HG03432 (cell line): ENCODE data around the gene SF3B5.
"Not testable (repeated sequence)": the region's sequence is repeated elsewhere in the genome, so short reads cannot be mapped to it uniquely, and the experiment has no call there.

ENCODE experiments used
- ATAC-seq: cut with Tn5 transposase; IDR thresholded peaks from one replicate; pipeline ENCODE4 v1.9.1; 2021; ENCODE audit warnings: mild to moderate bottlenecking, moderate library complexity; ENCODE audit not compliant: unreplicated experiment

The SF3B5 gene

DNA sequence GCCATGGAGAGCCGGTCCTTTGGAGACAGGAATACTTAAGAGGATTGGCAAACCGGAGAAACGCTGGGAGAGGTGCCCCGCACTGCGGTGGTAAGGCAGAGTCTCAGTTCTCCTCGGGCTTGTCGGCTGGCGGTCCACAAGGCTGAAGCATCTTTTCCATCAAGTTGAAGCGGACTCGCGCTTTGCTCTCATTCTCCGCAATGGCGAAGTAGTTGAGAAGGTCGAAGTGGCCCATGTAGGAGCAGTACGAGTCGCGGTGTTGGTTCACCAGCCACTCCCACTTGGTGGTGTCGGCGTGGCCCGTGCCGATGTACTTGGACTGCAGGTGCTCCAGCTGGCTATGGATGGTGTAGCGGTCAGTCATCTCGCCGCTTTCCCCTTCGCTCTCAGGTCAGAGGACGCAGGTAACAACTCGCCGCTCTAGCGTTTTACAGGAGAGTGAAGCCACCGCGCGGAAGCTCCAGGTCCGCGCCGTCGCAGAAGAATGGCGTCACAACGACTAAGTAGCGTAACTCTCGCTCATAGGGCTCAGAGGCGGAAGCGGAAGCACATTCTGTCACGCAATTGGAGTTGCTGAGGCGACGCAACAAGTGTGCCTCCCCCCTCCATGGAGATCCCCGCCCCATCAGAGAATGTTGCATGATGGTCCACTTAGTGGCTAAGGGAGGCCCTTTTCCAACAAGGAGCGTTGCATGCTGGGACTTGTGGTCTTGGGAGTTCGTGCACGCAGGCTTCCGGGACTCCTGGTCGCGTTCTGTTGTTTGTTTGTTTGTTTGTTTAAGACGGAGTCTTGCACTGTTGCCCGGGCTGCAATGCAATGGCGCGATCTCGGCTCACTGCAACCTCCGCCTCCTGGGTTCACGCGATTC is at the start of gene SF3B5:
SF3B5 (minus strand) TSS at position 440 of the 869 bp plus-strand sequence; CDS start at position 364, 76 bp downstream.
- ATAC-seq: peak; percentile 95

DNA sequence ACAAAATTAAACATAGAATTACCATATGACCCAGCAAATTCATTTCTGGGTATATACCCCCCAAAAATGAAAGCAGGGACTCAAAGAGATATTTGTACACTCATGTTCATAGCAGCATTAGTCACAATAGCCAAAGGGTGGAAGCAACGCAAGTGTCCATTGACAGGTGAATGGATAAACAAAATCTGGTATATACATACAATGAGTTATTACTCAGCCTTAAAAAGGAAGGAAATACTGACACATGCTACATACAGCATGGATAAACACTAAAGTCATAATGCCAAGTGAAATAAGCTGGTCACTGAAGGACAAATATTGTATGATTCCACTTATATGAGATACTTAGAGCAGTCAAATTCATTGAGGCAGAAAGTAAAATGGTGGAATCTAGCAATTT is 49.6 kb upstream of the SF3B5 start:
- ATAC-seq: no peak

DNA sequence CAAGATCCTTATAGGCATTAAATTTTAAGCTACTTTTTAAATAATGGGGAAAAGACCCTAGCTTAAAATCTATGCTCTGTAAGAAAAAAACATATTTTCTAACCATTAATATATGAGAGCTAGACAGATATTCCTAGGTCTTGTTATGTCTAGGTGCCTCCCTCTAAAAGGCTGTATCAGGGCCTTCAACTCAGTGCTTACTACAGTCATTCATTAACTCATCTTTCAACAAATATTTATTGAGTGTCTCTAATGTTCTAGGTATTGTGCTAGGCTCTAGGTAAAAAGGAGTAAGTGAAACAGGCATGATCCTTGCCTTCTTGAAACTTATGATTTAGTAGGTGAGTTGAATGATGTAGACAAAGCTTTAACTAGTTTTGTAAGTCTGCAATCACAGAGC is 48.5 kb upstream of the SF3B5 start:
- no peak for ATAC-seq

DNA sequence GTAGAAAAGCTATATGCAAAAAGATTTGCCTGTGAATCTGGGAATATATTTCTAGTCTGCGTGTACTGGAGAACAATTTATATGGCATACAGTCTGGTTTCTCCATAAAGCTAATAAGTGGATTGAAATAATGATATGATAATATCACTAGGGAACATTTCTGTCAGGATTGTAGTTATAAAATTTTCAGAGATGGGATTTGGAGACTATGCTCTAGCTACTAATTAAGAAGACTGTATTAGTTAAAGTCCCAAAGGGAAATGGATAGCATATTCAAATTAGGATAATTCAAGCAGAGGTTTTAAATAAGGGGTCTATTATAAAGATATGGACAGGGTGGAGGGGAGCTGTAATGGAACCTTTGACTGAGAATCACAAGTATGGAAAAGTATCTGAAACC is 47.7 kb upstream of the SF3B5 start:
- no peak for ATAC-seq

DNA sequence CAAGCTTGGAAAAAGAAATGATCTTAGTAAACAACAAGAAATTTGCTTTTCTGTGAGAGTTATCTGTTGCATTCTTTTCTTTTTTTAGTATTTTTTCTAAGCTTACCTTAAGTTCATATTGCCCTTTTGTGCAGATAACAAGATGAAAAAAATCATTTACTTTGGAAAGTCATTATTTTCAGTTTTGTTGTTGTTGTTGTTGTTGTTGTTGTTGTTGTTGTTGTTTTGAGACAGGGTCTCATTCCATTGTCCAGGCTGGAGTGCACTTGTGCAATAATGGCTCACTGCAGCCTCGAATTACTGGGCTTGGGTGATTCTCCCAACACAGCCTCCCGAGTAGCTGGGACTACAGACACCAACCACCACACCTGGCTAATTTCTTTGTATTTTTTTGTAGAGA is 46.1 kb upstream of the SF3B5 start:
- ATAC-seq: no peak

DNA sequence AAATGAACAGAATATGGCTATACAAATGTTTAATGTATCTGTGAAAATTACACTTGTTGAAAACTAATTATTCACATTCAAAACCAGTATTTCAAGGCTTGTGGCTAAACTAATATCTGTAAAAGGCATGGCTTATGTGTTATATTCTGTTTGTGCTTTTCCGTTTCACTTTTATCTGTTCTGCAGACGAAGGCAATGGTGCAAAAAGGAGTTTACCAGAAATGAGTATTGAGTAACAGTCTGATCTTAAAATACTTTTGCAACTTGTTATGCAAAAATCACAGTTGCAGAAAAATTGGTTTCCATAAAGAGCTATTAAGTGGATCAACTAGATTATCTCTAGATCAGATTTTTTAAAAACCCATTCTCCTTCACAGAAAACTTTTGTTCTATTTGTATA is 45.5 kb upstream of the SF3B5 start:
- peak; percentile 87 for ATAC-seq

DNA sequence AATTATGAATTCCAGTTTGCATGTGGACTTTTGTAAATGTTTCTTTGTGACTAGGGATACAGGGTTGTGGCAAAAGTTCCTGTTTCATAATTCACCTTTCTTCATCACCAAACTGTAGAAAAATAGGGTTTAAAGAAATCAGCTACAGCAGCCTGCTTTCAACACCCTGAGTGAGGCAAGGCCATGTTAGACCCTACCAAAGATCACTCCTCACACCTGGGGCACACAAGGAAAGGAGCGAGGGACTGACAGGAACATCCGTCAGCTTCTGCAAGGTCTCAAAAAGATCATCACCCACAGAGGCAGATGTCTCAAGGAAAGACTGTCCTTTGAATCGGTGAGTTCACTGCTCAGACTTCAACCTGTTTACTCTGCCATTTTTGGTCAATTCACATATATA is 44.4 kb upstream of the SF3B5 start:
- ATAC-seq: no peak

DNA sequence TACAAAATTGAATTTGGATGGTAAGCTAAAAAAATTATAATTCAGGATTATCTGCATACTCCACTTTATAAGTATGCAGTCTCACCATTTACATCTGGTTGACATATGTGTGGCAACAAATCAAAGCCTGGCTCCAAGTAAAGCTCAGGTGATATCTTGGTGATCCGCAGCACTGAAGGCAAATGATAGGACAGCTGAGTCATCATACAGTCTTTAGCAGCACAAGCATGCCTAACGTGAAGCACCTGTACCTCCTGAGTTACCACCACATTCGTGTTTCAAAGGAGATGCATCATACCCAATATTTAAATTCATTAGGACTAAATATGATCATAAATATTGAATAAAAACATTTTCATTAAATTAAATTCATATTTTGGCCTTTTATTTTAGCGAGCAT is 43.2 kb upstream of the SF3B5 start:
- ATAC-seq: no peak

DNA sequence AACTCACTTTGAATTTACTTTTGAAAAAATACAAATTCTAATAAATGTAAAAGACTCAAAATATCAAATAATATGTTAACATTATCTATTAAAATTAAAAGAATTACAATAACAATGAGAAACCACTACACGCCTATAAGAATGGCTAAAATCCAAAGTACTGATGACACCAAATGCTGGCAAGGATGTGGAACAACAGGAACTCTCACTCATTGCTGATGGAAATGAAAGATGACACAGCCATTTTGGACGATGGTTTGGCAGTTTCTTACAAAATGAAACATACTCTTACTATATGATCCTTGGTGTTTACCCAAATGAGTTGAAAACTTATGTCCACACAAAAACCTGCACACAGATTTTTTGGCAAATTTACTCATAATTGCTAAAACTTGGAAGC is 39.4 kb upstream of the SF3B5 start:
- no peak for ATAC-seq

DNA sequence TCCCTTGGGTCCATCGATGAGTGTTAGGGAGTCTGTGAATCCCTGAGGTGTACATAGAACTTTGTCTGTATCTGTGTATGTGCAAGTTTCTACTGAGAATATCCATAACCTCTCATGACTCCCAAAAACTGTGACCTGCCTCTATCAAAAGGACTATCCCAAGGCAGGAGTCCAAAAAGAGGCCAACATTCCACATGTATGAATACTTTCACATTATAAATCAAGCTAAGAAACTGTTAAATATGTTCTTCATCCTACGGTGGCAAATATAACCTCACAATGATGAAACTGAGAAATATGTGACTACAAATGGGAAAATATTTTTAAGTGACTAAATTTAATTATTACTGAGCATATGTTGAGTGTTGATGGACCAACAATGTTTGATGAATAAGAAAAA is 38.8 kb upstream of the SF3B5 start:
- no peak for ATAC-seq

DNA sequence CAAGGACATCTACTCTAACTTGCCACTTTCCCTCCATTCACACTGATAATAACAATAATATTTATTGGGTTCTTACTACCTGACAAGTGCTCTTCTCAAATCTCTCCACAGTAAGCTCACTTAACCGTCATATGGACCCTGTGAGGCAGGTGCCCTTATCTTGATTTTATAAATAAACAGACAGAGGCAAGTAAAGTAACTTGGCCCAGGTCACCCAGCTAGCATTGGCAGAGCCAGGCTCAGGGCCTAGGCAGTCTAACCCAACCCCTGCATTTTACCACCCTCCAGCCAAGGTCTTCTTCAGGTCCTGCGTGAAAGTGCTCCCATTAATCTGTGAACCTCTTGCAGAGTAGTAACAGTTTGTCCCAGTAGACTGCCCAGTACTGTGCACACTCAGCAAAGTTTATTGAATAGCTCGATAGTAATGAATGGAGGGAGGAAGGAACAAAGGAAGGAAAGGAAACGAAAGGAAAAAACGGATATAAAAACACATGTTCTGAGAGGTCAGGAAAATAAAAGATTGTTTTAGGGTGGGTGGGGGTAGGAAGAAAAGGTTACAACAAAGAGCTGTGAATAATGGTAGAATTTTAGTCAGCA is 38.0 kb upstream of the SF3B5 start:
- ATAC-seq: no peak

DNA sequence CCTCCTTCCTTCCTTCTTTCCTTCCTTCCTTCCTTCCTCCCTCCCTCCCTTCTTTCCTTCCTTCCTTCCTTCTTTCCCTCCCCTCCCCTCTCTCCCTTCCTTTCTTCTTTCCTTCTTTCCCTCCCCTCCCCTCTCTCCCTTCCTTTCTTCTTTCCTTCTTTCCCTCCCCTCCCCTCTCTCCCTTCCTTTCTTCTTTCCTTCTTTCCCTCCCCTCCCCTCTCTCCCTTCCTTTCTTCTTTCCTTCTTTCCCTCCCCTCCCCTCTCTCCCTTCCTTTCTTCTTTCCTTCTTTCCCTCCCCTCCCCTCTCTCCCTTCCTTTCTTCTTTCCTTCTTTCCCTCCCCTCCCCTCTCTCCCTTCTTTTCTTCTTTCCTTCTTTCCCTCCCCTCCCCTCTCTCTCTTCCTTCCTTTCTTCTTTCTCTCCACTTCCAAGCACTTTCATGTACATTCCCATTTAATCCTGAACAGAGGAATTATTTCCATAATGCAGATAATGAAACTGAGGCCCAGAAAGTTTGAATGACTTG is 36.9 kb upstream of the SF3B5 start:
- not testable (repeated sequence) for ATAC-seq

DNA sequence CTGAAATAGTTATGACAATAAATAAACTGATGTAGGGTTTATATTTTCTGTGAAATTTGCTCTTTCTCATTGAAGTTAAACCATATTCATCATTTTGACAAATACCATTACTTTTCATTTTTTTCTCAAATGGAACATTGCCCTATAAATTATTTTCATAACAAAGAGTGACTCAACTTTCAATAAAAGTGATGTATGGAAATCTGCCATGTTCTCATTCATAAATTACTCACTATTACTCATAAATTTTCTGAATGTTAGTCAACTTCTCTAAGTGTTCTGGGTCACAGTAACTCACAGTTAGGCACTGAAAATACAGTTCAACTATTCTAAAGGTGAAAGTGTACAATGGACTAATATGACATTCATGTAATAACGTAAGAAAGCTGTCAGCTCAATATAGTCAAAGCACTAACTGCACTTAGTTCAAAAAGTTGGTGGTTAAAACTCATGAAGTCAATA is 35.9 kb upstream of the SF3B5 start:
- peak; percentile 53 for ATAC-seq

DNA sequence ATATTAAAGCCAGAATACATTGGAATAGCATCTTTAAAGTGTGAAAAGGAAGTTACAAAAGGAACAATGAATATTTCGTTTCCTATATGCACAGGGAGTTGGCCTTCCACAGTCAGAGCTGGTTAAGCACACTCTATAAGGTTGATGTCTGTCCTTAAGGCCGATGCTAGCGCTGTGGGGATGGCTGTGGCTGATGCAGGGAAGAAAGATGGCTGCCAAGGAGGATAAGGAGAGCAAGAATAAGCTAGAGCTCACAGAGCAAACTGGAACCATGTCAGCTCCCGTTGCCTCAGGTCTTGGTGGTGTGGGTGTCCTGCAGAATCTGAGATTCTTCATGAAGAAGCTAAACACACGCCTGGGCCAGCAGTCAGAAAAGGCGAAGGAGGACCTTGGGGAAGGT is 34.1 kb upstream of the SF3B5 start:
- no peak for ATAC-seq

DNA sequence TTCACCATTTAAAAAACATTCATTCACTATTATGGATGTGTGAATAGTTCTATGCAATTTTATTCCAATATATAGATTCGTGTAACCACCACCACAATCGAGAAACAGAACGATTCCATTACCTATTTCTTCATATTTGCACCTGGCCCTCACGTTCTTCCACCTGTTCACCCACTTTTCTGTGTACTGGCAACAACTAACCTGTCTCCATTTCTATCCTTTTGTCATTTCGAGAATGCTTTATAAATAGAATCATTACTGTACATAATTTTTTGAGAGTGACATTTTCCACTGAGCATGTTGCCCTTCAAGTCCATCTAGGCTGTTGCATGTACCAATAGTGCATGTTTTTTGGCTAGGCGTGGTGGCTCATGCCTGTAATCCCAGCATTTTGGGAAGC is 31.7 kb upstream of the SF3B5 start:
- ATAC-seq: no peak

DNA sequence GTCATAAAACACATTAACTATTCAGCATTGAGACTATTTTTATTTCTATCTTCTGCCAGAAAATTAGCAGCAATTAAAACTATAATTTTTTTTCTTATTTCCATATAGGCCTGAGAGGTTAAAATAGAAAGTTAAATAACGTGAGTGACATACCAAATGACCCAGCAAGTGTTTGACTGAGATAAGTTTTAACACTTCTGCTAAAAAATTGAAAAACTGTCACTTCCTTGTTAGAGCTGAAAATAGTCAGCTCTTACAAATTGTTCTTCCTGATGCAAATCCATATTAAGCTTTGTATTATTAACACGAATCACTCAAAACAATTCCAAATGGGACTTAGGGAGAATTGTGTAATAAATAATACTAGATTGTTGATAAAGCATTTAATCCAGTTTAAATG is 28.5 kb upstream of the SF3B5 start:
- no peak for ATAC-seq

DNA sequence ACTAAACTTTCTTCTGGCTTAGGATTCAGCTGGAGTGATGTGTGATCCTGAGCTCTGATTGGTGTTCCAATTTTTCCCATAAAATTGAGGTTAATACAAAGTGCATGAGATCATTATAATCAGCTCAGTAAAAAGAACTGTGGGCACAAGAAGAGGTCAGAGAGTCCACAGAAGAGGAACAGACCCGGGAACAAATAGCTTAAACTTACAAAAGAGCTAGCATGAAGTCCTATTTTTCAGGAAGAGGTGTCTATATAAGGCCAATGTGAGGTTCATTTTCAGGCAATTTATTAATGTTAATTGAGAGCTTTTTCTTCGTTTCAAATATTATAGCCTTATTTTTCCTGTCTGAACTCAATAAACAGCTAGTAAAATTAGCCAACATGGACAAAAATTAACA is 28.0 kb upstream of the SF3B5 start:
- ATAC-seq: no peak

DNA sequence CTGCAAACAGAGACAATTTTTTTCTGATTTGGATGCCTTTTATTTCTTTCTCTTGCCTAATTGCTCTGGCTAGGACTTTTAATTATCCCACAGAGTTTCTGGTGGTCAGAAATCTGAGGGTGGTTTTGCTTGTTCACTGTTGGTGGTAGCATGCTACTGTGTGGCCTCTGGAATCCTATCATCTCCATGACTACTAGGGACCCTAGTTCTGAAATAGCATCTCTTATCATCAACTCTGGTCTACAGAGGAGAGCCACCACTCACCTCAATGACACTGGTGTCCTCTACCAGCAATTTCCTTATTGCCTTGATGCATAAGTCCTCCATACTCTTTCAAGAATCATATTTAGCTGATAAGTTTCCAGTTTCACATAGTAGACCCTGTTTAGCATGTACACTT is 27.5 kb upstream of the SF3B5 start:
- no peak for ATAC-seq

DNA sequence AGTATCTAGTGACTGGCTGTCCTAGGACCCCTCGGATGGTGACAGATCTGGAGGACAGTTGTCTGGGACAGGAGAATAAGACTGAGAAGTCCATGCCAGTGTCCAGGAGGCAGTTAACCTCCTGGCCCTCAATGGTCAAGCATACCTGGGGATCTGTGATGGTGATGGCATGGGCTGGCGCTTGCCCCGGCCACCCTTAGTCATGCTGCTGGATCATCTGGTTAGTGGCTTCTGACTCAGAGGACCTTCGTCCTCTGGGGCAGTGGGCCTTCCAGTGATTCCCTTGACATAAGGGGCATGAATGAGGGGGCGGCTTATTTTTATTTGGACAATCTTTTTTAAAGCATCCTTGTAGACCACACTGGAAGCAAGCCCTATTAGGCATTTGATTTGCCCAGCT is 24.0 kb upstream of the SF3B5 start:
- no peak for ATAC-seq

DNA sequence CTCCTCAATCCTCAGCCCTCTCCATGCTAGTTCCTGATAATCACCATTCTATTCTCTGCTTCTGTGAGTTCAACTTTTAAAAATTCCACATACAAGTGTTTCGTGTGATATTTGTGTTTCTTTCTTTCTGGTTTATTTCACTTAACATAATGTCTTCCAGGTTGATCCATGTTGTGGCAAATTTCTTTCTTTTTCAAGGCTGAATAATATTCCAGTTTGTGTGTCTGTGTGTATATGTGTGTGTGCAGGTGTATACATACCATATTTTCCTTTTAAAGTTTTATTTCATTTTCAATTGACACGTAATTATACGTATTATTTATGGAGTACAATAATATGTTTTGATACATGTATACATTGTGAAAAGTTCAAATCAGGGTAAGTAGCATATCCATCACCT is 19.8 kb upstream of the SF3B5 start:
- ATAC-seq: no peak

DNA sequence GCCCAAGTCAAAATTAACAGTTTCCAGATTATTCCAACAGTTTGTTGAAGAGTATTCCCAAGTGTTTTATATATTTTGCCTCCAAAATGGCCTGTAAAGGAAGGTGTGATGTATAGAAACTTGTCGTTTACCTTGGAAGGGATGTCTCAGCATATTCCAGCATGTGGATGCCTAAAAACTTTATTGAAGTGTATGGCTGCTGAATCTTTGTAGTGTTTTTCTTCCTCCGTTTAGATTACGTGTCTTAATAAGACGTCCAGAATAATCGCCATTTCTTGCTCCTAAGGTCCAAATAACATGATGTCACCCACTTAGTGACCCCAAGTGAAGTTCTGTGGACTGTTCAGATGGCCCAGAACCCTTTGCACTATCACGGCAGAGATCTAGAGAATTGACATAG is 18.0 kb upstream of the SF3B5 start:
- ATAC-seq: no peak

DNA sequence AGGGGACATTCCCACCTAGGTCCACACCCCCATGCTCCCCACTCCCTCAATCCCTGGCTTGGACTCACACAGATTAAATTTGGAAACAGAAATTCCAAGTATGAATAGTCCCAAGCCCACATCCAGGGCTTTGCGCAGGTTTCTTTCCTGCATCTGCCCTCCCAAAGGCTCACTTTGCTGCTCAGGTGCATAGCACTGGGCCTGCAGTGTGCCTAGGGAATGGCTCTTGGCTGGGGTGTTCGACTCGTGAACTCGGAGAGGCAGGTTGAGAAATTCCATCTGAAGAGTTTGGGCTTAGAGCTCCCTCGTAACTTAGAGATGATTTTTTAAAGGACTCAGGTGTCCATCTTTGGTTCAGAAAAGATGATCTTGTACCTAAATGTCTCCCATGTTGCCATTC is 14.8 kb upstream of the SF3B5 start:
- ATAC-seq: no peak
